BLaER1 treated with 17β-estradiol and CSF1 and Interleukin-3, amounts not matched to agents 10 nM and 100 nM (cell line): ENCODE measurements around the gene HDAC8.

Source experiments
- H3K27ac ChIP-seq, 11 experiments: shearing (Covaris generic); formaldehyde crosslinking; 2 replicates each; pipeline ENCODE4 v1.8.1; 2022
- H3K27me3 ChIP-seq, 11 experiments: shearing (Covaris generic); formaldehyde crosslinking; 2 replicates each; pipeline ENCODE4 v1.8.1; 2022
- H3K36me3 ChIP-seq, 11 experiments: shearing (Covaris generic); formaldehyde crosslinking; 2 replicates each; pipeline ENCODE4 v1.8.1; 2022
- H3K4me1 ChIP-seq, 10 experiments: shearing (Covaris generic); formaldehyde crosslinking; 2 replicates each; pipeline ENCODE4 v1.8.1; 2022
- H3K4me2 ChIP-seq, 11 experiments: shearing (Covaris generic); formaldehyde crosslinking; 2 replicates each; pipeline ENCODE4 v1.8.1; 2022
- H3K4me3 ChIP-seq, 10 experiments: shearing (Covaris generic); formaldehyde crosslinking; 2 replicates each; pipeline ENCODE4 v1.8.1; 2022
- H3K9ac ChIP-seq, 11 experiments: shearing (Covaris generic); formaldehyde crosslinking; 2 replicates each; pipeline ENCODE4 v1.8.1; 2022
- H3K9me3 ChIP-seq, 11 experiments: shearing (Covaris generic); formaldehyde crosslinking; replicated peaks in 1 of 11; 2 replicates each; pipeline ENCODE4 v1.8.1; 2022
- H4K20me1 ChIP-seq, 11 experiments: shearing (Covaris generic); formaldehyde crosslinking; 2 replicates each; pipeline ENCODE4 v1.8.1; 2022
- Cebpa-rat ChIP-seq, 11 experiments: shearing (Covaris generic); IDR thresholded peaks; 2 replicates each; pipeline ENCODE4 v1.8.1; 2022

The HDAC8 gene

DNA sequence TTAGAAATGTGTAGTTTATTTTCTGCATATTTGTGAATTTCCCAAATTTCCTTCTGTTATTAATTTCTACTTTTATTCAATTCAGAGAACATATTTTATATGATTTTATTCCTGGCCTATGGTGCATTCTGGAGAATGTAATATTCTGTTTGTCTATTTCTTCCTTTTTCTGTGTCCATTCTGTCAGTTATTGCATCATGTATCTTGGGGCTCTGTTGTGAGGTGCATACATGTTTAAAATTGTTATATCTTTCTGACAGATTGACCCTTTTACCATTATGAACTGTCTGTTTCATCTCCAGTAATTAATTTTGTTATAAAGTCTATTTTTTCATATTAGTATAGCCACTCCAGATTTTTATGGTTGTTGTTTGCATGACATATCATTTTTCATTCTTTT, 170.0 kb downstream of the HDAC8 start:
- Histone ChIP-seq H3K27me3 (peaks cover 45 to 98% (median 67%) of the 10 kb centered on the region in 11 experiments), H3K9ac (no peak overlapping the region), H3K4me3 (no peak overlapping the region), H4K20me1 (no peaks in the 10 kb centered on the region), H3K9me3 (peaks cover 4 to 40% (median 12%) of the 10 kb centered on the region in 11 experiments; a peak in 16 of 22 replicates), H3K36me3 (peaks cover 0 to 23% (median 0%) of the 10 kb centered on the region in 11 experiments; a peak in 3 of 22 replicates), H3K27ac (no peak overlapping the region), H3K4me2 (no peak overlapping the region), H3K4me1 (no peaks in the 10 kb centered on the region)
- TF ChIP-seq Cebpa-rat (IDR thresholded peaks at IDR 0.05), result no peak

DNA sequence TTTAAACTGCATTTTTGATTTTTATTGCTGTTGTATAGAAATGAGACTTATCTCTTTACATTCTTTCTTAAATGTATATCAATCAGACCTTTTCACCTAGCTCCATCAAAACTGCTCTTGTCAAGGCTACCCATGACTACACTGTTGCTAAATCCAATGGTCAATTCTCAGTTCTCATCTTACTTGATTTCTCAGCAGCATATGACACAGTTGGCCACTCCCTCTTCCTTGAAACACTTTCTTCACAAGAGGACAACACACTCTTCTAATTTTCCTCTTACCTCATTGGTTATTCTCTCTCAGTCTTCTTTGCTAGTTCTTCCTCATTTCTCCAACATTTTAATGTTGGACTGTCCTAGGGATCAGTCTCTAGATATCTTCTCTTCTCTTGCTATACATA, 172.8 kb downstream of the HDAC8 start:
- Histone ChIP-seq H3K4me1 (peaks cover 0 to 22% (median 2%) of the 10 kb centered on the region in 10 experiments; a peak in 7 of 20 replicates), H3K9me3 (peaks cover 0 to 24% (median 8%) of the 10 kb centered on the region in 11 experiments; a peak in 16 of 22 replicates), H3K27ac (no peak overlapping the region), H4K20me1 (no peaks in the 10 kb centered on the region; a peak in 1 of 22 replicates), H3K9ac (no peak overlapping the region), H3K4me2 (no peak overlapping the region), H3K27me3 (peaks cover 42 to 98% (median 62%) of the 10 kb centered on the region in 11 experiments), H3K4me3 (no peak overlapping the region), H3K36me3 (peaks cover 0 to 14% (median 0%) of the 10 kb centered on the region in 11 experiments; a peak in 2 of 22 replicates)
- TF ChIP-seq Cebpa-rat (IDR thresholded peaks at IDR 0.05), result no peak

DNA sequence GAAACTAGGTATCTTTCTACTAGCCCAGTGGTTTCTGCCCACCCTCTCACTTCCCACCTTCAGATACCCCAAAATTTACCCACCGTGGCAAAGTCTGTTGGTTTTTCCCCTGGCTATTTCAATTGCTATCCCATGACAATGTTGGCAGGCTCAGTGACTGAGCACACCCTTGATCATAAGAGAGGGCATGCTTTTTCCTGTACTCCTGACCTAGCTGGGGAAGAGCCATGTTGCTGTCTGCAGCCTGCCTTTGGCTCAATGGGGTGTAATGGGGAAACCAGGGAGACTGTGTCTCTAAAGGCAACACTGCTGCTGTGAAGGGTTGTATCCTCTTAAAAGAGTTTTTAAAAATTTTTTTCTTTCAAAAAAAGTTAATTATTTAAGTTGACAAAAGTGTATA, 176.5 kb downstream of the HDAC8 start:
- Histone ChIP-seq H3K27ac (no peak overlapping the region), H4K20me1 (no peaks in the 10 kb centered on the region; a peak in 1 of 22 replicates), H3K4me3 (no peak overlapping the region), H3K36me3 (peaks cover 0 to 9% (median 0%) of the 10 kb centered on the region in 11 experiments; a peak in 2 of 22 replicates), H3K27me3 (peaks cover 69 to 100% (median 76%) of the 10 kb centered on the region in 11 experiments), H3K9me3 (peaks cover 0 to 7% (median 3%) of the 10 kb centered on the region in 11 experiments; a peak in 15 of 22 replicates), H3K4me2 (peak overlapping the region in 3 of 11 experiments; percentile 55 to 72 (median 72); a peak in 5 of 22 replicates), H3K4me1 (peaks cover 0 to 40% (median 2%) of the 10 kb centered on the region in 10 experiments; a peak in 7 of 20 replicates), H3K9ac (no peak overlapping the region)
- TF ChIP-seq Cebpa-rat (IDR thresholded peaks at IDR 0.05), result no peak

DNA sequence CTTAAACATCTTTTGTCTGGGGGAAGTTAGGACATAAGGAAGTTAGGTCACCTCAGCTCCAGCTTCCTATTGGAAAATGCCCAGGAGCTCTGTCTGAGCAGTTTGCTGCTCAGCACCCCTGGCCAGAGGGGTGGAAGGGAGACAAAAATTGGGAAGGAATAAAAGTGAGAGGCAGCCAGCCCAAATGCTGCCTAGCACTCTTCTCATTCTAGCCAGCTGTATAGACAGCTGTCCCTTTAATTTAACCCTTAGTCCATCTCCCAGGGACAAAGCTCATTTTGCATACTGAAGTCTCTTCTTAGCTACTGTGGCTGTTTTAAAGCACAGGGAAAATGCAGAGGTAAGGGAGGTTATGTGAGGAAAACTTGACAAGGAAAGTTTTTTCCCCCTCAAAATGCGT, 177.4 kb downstream of the HDAC8 start:
- H3K9me3 ChIP-seq, result no peaks in the 10 kb centered on the region; a peak in 1 of 22 replicates
- H3K9ac ChIP-seq, result peak overlapping the region in 2 of 11 experiments; percentile 11 to 35; a peak in 2 of 22 replicates
- H3K27ac ChIP-seq, result peak overlapping the region in 5 of 11 experiments; percentile 16 to 60 (median 23); a peak in 7 of 22 replicates
- TF ChIP-seq Cebpa-rat (IDR thresholded peaks at IDR 0.05), result no peak
- H3K36me3 ChIP-seq, result 0 out of 22 replicates have a peak, but pooled peaks cover 0 to under 1% (median 0%) of the 10 kb centered on the region in 11 experiments
- peaks cover 0 to 42% (median 2%) of the 10 kb centered on the region in 10 experiments; a peak in 7 of 20 replicates for H3K4me1 ChIP-seq
- H3K4me3 ChIP-seq, result no peak overlapping the region
- no peaks in the 10 kb centered on the region; a peak in 1 of 22 replicates for H4K20me1 ChIP-seq
- peak overlapping the region in 3 of 11 experiments; percentile 55 to 72 (median 72); a peak in 6 of 22 replicates for H3K4me2 ChIP-seq
- peaks cover 62 to 100% (median 76%) of the 10 kb centered on the region in 11 experiments for H3K27me3 ChIP-seq

DNA sequence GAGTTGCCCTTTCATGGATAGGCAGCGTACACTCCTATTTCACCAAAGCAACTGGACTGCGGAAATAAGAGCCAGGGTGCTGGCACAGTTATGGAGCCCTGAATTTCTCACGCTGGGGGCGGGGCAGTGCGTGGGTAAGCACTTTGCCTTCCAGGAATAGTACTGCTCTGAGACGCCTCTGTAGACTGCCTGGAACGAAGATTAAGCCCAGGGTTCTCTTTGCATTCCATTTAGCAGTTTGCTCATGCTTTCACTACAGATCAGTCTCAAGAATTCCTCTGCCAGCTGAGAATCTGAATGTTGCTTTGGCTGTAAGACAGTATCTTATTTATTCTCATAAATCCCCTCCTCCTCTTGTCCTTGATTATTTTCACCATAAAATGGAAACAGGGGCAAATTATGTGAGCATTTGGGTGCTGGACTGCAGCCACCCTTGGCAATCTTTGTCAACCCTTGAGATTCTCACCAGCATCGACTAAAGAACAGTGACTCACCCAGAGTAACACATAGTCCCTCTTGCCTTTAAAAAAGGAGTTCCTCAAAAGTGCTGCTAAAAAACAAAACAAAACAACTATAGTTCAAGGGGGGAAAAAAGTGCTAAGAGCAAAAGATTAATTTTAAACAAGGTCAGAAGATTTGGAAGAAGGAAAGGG, 178.0 kb downstream of the HDAC8 start:
- Histone ChIP-seq H3K4me2 (peak overlapping the region in 3 of 11 experiments; percentile 55 to 72 (median 72); a peak in 6 of 22 replicates), H3K4me1 (peaks cover 0 to 42% (median 2%) of the 10 kb centered on the region in 10 experiments; a peak in 7 of 20 replicates), H3K27me3 (peaks cover 64 to 99% (median 73%) of the 10 kb centered on the region in 11 experiments), H3K27ac (peak overlapping the region in 5 of 11 experiments; percentile 16 to 60 (median 23); a peak in 7 of 22 replicates), H4K20me1 (no peaks in the 10 kb centered on the region; a peak in 1 of 22 replicates), H3K4me3 (no peak overlapping the region), H3K9ac (peak overlapping the region in 2 of 11 experiments; percentile 11 to 35; a peak in 2 of 22 replicates), H3K9me3 (no peaks in the 10 kb centered on the region), H3K36me3 (no peaks in the 10 kb centered on the region)
- no peak for TF ChIP-seq Cebpa-rat (IDR thresholded peaks at IDR 0.05)

DNA sequence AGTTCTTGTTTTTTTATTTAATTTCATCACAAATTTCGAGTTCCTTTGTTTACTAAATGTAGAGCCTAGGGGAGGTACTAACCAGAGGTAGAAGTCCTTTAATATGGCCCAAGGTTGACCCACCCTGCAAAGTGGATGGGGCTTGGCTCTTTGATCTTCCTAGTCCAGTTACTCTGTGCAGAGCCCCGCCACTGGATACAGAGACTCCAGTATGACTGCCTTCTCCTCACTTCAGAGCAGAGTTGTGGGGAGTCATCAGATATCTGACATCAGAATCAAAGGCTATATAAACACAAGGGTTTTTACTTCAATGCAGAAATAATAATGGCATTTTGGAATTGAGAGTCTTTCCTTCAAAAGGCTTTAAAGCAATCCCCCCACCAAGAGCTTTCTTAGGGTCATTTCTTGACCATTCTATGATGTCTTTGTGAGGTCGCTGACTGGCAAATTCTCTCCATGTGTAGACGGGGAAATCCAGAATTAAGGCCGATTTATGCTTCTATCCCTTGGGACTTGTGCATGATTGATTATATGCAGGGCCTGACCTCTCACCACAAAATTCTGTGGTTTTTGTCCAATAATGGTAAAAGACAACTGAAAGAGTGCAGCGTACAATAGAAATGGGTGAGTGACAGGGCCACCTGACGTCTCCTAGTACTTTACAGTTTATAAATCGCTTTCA, 178.7 kb downstream of the HDAC8 start:
- TF ChIP-seq Cebpa-rat (IDR thresholded peaks at IDR 0.05), result no peak
- Histone ChIP-seq H3K36me3 (no peaks in the 10 kb centered on the region), H3K27ac (no peak overlapping the region), H3K27me3 (peaks cover 65 to 97% (median 77%) of the 10 kb centered on the region in 11 experiments), H3K4me1 (peaks cover 0 to 42% (median 2%) of the 10 kb centered on the region in 10 experiments; a peak in 7 of 20 replicates), H4K20me1 (no peaks in the 10 kb centered on the region; a peak in 1 of 22 replicates), H3K4me2 (peak overlapping the region in 1 of 11 experiments; percentile 72; a peak in 1 of 22 replicates), H3K4me3 (no peak overlapping the region), H3K9ac (no peak overlapping the region), H3K9me3 (no peaks in the 10 kb centered on the region)

DNA sequence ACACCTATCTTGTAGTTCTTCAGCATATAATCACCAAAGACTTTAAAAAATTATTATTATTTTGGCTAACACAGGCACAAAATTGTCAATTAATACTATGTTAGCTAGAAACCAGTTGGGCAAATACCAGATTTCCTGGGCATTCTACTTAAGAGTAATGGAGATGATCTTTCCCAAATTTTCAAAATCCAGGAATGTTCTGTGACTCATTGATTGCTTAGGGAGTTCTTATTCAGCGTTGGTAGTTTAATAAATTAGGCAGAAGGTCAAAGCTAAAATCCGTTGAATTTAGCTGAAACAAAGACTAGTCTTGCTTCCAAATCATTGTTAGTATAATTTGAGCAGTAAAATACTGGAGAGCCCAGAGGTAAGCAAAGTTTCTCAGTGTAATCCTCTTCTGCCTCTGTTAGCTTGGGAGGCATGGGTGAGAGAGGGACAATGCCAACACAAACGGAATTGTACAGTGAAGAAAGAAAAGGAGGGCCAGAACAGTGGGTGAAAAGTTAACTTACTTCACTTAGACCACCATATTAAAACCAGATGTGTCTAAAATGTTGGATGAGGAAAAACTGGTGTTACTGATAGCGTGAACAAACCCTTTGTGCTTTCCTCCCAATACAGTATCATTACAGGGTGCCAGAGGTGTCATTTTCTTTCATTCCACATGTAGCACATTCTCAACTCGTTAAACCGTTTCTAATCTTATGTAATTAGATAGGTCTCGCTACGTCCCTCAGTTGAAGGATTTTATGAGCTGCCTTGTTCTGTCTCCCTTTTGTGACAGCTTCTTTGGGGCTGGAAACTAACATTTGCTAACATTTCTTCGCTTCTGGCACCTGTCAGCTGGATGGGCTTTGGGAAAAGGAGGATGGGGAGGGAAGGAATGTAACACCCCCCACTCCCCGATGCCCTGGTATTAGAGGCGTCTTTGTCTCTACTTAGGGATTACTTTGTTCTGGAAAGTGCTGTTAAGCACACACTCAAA, 179.5 kb downstream of the HDAC8 start:
- peaks cover 61 to 99% (median 84%) of the 10 kb centered on the region in 11 experiments for H3K27me3 ChIP-seq
- H4K20me1 ChIP-seq, result no peaks in the 10 kb centered on the region; a peak in 1 of 22 replicates
- H3K4me1 ChIP-seq, result peaks cover 0 to 42% (median 2%) of the 10 kb centered on the region in 10 experiments; a peak in 7 of 20 replicates
- H3K27ac ChIP-seq, result no peak overlapping the region
- no peak overlapping the region for H3K9ac ChIP-seq
- no peak overlapping the region for H3K4me3 ChIP-seq
- H3K36me3 ChIP-seq, result no peaks in the 10 kb centered on the region
- TF ChIP-seq Cebpa-rat (IDR thresholded peaks at IDR 0.05), result no peak
- H3K4me2 ChIP-seq, result no peak overlapping the region
- H3K9me3 ChIP-seq, result no peaks in the 10 kb centered on the region

DNA sequence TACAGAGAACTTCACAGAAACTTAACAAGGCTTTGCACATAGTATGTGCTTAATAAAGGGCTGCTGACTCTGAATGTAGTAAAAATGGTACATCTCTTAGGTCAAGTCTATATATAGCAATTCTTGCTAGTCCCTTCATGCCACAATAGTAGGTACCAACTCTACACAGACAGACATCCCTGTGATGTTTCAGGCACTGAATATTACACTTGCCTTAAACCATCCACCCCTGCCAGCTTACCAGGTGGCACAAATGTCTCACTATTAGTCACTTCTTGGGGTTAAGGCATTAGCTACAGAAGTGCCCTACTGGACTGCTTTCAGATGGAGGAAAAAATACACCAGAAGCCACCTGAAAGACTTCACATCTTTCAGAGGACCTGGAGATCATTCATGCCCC, 180.6 kb downstream of the HDAC8 start:
- peaks cover 0 to 42% (median 2%) of the 10 kb centered on the region in 10 experiments; a peak in 7 of 20 replicates for H3K4me1 ChIP-seq
- no peak overlapping the region for H3K27ac ChIP-seq
- no peak overlapping the region for H3K4me3 ChIP-seq
- no peaks in the 10 kb centered on the region for H3K9me3 ChIP-seq
- H3K4me2 ChIP-seq, result peak overlapping the region in 1 of 11 experiments; percentile 39; a peak in 1 of 22 replicates
- H4K20me1 ChIP-seq, result no peaks in the 10 kb centered on the region; a peak in 1 of 22 replicates
- no peak for TF ChIP-seq Cebpa-rat (IDR thresholded peaks at IDR 0.05)
- H3K36me3 ChIP-seq, result no peaks in the 10 kb centered on the region
- H3K27me3 ChIP-seq, result peaks cover 63 to 100% (median 94%) of the 10 kb centered on the region in 11 experiments
- no peak overlapping the region for H3K9ac ChIP-seq
